ENCODE data around the gene NPHP4.
A peak's percentile ranks its signal among the peaks of the same experiment; 100 is the strongest.

The NPHP4 gene

GRCh38 chr1:5992026-5992813 lies at the start of gene NPHP4:
TSS of gene NPHP4 (minus strand) at chr1:5992425. CDS start at chr1:5986289, 6,136 bp downstream.
- DNase-seq = peak; percentile 100

DNA sequence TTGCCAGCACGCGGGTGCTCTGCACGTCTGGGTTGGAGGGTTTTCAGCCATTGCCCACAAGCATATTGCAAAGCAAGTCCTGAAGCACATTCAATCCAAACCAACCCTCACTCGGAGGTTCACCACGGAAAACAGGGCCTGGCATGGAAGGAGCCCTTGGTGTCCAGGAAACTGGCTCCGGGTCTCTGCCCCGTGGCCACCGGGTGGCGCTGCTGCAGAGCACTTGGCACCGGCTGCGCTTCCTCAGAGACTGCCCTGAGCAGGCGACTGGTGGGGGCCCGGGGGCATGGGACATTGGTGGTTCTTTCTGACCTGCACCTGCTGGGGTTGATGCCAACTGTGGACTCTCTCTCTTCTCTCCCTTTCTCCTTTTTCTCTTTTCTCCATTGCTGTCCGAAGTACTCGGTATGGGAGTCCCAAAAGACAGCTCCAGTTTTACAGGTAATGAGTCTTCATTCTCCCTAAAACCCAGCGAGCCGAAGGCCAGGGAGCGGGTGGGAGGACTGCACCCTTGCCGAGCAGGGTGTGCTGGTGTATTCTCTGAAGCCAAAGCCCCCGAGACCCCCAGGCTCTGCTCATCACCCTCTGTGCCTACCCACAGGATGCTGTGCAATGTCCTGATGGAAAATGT lies 49.3 kb upstream of the NPHP4 start:
- peak; percentile 12 for DNase-seq

GRCh38 chr1:6040861-6041415 lies 48.7 kb upstream of the NPHP4 start:
- no peak for DNase-seq

DNA sequence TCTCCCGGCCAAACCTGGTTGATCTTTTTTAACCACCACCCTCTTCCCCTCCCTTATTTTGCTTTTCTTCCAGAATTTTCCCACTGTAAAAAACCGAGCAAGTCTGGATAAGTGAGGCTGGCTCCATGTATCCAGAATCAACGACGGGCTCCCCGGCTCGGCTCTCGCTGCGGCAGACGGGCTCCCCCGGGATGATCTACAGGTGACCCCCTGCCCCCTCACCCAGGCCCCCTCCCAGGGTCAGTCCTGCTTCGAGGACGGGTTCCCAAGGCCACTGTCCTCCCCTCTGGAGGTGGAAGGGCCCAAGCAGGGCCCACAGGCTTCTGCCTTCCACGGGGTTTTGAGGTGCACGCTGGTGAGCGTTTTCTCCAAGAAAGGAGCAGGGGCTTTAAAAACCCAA lies 48.2 kb upstream of the NPHP4 start:
- no peak for DNase-seq

DNA sequence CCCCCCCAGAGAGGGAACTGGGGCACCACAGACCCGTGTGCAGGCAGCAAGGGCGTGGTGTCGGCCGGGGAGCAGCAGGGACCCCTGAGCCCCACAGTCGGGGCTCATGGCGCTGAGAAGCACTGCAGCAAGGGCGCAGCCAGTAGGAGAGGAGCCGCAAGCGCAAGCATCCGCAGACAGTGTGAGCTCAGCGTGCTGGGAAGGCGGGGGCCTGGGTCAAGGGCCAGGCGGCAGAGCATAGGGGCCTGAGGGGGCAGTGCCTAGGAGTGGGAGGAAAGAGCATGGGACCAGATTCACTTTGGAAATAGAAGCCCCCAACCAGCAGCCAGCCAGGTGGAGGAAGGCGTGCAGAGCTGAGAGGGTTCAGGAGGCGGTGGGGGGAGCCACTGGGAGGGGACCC lies 46.8 kb upstream of the NPHP4 start:
- DNase-seq = no peak

DNA sequence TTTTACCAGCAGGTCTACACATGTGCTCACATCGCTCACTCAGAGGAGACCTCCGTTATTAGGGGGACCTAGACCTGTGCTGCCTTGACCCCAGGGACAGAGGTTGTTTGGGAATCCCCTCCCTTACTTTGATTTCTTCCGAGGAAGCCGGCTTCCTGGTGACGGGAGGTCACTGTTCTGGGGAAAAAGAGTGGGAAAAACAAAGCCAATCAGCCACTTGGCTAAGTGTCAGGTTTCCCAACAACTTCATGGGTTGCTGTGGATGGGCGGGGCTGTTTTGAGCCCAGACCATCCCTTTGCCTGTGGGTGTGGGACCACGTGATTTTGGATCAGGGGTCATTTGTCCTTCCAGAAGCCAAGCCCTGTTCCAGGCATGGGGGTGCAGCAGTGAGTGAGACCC lies 46.4 kb upstream of the NPHP4 start:
- no peak for DNase-seq

DNA sequence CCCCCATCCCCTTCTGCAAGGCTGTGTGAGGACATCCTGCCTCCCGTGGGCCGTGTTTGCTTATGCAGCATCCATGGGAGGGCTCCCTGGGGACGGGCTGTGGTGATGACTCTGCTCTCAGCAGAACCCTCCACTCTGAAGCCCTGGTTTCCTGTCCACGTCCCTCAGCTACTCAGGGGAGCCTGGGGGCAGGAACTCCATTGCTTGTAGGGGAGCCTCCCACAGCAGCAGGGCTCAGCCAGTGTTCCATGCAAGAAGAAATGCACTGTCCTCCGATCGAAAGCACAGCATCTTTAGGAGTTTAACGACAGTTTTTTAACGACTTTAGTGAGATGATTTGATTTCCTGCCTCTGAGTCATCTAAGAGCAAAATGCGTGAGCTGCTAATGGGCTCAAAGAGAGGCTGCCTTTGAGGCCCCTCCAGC lies 45.1 kb upstream of the NPHP4 start:
- DNase-seq = peak; percentile 12

DNA sequence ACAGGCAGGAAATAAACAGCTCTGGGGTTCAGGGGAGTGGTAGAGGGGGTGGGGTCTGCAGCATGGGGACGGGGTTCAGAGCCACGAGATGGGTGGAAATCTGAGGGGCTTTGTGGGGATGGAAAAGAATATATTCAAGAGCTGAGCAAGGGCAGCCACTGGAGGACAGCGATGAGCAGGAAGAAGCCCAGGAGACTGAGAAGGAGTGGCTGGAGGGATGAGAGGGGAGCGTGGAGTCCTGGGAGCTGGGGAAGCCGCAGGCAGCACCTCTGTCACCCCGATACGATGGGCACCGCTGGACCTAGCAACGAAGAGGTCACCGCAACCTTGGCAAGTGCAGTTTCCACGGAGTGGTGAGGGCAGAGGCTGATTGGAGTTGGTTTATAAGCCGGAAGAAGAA lies 43.5 kb upstream of the NPHP4 start:
- DNase-seq = no peak

DNA sequence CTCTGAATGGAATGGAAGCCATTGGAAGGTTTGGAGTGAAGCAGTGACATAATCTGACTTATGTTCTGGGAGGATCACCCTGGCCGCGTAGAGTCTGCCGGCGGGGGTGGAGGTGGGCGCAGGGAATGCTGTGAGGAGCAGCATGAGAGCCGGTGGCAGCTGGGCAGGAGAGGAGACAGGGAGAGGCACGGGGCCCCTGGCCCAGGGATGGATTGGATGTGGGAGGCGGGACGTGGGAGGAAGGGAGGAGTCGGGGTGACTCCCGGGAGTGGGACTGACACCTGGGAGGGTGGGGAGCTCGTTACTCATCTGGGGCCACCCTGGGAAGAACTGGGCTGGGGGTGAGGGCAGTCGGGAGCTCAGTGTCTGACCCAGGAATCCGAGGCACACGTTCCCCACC lies 43.1 kb upstream of the NPHP4 start:
- DNase-seq = no peak

GRCh38 chr1:6034750-6035096 lies 42.5 kb upstream of the NPHP4 start:
- DNase-seq = no peak

DNA sequence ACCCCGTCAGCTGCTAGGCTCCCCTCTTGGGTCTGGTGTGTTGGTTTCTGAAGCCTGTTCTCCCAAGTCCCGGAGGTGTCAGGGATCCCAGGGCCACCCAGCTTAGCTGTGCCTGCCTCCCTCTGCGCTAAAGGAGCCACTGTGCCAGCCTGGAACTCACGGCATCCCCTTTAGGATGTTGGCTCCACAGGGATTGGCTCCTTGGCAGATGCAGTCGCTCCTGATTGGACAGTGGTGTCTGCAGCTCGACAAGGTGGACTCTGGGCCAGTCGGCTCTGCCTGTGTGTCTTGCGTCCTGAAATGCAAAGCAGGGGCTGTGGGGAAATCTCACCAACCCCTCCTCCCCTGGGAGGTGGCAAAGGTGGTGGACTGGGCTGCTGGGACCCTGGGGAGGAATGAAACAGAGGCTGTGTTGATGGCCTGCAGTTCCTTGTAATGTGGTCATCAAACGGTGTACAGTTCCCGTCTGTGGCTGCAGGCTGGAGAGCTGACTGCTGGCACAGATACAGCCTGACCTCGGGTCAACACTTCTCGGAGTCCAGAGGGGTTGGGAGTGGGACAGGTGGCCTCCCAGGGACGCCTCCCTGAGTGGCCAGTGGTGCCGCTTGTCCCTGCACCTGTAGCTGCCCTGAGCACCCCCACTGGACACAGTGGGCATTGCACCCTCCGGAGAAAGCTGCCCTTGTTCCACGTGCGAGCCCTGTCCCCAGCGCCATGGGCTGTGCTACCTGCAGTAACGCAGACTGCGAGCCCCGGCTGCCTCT lies 41.9 kb upstream of the NPHP4 start:
- peak; percentile 68 for DNase-seq

DNA sequence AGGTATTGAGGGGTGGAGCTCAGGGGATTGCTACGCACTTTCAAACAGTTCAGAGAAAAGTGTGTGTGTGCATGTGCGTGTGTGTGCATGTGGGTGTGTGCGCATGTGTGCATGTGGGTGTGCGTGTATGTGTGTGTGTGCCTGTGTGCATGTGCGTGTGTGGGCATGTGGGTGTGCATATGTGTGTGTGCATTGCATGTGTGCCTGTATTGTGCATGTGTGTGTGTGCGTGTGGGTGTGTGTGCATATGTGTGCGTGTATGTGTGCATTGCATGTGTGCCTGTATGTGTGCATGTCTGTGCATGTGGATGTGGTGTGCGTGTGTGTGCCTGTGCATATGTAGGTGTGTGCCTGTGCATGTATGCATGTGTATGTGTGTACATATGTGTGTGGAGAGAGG lies 40.9 kb upstream of the NPHP4 start:
- no peak for DNase-seq

- no peak for DNase-seq
Measured at GRCh38 chr1:6030547-6031261, 38.5 kb upstream of the NPHP4 start.

DNA sequence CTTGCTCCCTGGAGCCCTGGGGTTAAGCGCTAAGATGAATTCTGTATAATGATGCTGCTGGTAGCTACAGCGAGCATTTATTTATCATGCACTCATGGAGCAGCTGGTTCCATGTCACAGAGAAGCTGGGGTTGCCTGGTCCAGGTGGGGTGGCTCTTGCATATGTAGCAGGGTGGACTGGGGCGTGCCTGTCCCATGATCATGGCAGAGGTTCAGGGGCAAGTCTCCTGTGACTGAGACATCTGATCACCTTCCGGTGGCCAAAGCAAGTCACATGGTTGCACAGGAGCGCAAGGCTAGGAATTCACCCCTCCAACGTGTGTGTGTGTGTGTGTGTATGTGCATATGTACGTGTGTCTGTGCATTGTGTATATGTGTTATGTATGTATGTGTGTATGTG lies 37.9 kb upstream of the NPHP4 start:
- no peak for DNase-seq

DNA sequence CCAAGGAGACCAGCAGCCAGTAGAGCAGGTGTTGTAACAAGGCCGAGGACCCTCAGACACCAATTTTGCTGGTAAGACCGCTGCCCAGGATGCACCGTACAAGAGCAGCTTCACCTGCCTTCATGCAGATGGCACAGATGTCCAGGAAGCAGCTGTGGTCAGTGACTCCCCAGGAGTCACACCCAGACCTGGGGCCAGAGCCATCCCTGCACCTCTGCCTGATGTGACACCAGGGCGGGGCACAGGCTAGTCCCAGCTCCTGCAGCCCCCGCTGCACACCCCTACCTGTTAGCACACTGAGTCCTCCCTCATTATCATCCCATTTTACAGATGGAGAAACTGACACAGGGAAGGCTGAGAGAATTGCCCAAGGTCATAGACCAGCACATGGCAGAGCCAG lies 37.1 kb upstream of the NPHP4 start:
- DNase-seq = no peak

- DNase-seq = no peak
Measured at GRCh38 chr1:6028042-6028850, 36.0 kb upstream of the NPHP4 start.

GRCh38 chr1:6027591-6027990 lies 35.4 kb upstream of the NPHP4 start:
- DNase-seq = no peak

DNA sequence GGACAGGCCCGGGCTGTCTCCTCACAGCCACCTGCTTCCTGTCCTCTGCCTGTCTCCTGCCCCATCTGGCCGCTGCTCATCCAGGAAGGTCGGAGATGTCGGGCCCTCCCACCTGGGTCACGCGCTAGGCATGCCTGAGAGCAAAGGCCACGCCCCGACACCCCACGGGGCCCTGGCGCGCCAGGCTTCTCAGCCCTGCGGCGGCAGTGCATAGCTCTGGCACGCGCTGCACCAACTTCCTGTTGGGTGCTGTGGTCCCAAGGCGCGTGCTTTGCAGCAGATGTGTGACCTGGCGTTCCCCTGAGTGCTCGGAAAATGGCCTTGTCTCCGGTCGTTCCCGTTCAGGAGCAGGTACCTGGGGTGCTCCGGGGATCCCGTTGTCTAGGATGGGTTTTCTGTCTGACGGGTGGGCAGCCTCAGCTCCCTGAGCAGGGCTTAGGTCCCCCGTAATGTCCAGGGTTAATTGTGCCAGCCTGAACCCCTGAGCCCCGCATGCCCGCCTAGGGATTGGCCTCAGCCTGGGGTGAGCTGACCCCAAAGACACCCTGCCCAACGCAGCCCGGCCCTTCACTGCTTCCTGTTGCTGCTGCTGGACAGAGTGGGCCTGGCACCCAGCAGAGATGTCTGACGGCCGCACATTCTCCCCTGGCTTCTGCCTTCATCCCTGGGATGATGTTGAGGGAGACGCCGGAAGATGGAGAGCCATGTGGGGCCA lies 34.0 kb upstream of the NPHP4 start:
- DNase-seq = no peak

- no peak for DNase-seq
Measured at GRCh38 chr1:6025269-6026094, 33.3 kb upstream of the NPHP4 start.

GRCh38 chr1:6024376-6024775 lies 32.2 kb upstream of the NPHP4 start:
- no peak for DNase-seq

DNA sequence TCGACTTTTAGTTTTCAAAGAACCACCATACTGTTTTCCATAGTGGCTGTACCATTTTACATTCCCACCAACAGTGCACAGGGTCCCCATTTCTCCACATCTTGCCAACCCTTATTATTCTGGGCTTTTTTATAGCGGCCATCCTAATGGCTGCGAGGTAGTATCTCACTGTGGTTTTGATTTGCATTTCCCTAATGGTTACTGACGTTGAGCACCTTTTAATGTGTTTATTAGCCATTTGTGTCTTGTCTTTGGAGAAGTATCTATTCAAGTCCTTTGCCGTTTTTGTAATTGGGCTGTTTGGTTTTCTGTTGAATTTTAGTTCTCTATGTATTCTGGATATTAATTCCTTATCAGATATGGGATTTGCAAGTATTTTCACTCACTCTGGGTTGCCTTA lies 31.1 kb upstream of the NPHP4 start:
- DNase-seq = no peak
